NCI-H146 treated with DMSO at 0.1 percent for 48 hours (cell line): ENCODE data around the gene FAM184A.

Experiments used
- DNase-seq: peaks from one replicate; lab custom pipeline; 2025; ENCODE audit not compliant: unreplicated experiment; lab: John Stamatoyannopoulos, UW

Gene FAM184A

DNA sequence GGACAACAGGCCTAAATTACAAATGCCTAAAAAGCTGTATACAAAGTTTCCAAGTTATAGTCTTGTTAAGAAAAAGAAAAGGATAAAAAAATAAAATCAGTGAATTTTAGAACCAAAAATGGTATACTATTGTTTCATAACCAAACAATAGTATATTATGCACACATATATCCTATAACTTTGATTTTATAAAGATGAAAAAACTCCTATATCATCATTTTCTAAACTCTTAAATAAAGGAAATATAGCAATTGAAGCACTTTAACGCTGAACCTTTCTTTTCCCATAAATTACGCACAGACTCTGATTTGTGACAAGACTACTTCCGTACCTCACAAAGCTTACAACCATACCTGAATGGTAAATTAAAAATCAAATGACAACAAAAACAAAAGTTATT is 107.6 kb downstream of the FAM184A start:
- DNase-seq, result no peak

DNA sequence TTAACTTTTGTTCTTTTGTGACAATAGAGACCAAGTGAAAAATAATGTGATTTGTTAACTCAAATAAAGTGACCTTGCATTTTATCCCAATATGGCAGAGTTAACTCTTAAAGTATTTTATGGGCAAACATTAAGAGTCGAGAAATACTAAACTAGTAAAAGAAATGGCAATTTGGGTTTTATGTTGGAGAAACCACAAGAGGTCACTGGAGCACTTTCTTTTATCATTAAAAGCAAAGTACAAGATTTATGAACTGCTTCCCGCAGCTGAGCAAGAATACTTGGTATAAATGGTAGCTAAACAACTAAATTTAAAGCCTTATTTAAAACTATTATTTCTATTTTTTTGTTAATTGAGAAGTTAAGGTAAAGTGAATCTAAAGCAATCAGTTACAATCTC is 110.0 kb downstream of the FAM184A start:
- DNase-seq, result peak; percentile 9

DNA sequence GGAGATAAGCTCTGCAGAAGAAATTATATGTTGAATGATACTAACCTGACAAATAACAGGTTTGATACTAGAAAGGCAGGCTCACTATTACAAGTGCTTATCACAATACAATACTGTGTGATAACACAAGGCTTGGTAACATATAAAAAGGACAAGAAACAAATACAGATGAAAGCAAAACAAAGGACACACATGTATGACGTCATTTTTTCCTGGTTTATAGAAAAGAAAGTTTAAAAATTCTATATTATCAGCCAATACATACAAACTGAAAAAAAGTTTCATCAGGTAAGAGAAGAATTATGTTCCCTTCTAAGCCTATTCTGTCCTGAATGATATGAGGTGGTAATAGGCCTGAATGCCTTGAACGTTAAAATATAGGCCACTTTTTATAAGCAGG is 111.2 kb downstream of the FAM184A start:
- no peak for DNase-seq

DNA sequence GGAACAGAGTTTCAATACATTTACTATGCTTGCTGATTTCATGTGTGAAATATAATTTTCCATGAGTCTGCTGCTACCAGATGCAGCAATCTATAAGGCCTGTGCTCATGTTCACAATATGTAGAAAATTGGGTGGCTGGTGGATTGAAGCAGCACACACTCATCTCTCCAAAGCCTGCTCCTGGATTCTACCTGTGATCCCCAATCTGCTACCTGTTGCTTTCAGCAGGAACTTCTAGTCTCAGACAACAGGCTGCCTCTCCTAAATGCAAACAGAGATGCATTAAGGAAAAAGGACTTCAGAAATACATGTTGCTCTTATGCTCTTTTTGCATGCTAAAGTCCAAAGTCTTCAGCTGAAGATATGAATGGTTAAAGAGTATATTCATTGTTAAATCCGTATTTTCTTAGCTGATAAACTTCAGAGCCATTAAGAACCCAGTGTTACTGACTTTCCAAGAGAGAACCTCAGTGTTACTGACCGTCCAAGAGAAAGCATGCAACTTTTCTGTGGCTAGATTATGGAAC is 112.6 kb downstream of the FAM184A start:
- DNase-seq, result no peak

DNA sequence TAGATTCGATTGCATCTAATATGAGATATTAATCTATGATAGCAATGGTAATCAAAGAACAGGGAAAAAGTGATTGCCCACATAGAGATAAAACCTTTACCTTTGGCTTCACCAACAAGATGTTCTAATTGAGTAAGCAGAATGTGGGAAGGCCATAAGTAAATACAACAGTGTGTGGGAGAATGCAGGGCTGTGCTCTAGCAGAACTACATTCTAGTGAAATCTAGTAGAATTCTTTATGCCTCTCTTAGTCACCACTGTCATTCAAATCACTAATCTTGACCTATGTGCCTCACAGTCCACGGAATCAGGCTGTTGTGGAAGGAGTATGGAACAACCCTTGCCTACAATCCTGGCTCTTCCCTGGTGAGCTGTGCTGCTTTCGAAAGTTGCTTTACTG is 113.1 kb downstream of the FAM184A start:
- no peak for DNase-seq

DNA sequence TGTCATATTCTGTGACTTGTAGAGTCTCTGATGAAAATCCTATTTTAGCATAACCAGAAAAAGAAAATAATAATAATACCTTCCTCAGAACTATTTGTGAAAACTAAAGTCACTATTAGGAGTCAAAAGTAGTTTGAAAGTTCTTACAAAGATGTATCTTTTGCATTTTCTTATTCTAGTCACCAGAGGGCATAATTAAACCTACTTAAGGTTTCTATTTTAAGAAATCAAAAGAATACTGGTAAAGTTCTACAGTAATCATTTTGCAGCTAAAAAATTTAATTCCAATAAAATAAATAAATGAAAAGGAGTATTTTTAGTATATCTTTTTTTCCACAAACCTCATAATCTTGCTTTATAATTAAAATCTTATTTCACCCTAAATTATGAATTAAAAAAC is 115.5 kb downstream of the FAM184A start:
- no peak for DNase-seq

DNA sequence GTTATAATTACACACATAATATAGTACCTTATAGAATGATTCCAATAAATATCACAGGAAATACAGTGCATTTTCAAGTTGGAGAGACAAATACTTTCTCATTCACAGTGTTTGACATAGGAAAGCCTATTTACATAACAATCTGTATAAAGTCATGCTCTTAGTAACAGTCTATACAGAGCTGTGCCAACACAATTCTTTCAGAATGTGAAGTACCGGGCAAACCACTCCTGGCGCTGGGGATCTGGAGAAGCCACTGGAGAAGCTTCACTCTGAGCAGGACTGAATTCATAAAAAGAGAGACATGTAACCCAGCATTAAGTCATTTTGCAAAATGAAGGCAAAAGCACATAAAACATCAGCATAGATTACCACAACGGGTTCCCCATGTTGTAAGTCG is 118.6 kb downstream of the FAM184A start:
- no peak for DNase-seq

DNA sequence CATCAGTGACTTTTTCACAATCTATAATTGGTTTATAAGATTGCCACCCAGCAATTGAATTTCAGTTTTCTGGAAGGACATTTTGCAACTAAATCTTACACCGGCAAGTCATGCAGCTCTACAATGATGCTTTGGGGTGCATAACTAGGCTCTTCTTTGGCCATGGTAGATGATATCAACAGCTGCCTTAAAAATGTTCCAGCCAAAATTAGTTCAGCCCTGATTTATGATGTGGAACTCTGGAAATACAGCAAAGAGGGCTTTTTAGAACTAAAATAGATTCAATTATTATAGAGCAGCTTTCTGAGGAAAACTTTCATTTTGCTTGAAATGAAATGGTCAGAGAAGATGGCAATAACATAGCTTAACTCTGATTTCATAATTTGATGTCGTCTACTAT is 125.1 kb downstream of the FAM184A start:
- no peak for DNase-seq

DNA sequence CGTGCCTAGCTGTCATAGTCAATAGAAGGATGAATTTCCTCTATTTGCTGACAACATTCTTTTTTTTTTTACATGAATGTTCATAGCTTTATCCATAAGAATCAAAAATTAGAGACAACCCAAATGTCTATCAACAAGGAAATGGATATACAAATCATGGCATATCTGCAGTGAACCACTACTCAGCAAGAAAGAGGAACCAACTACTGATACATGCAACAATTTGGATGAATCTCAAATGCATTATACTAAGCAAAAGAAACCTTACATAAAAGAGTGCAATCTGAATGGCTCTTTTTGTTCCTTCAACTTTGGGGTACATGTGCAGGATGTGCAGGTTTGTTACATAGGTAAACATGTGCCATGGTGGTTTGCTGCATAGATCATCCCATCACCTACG is 125.8 kb downstream of the FAM184A start:
- no peak for DNase-seq

DNA sequence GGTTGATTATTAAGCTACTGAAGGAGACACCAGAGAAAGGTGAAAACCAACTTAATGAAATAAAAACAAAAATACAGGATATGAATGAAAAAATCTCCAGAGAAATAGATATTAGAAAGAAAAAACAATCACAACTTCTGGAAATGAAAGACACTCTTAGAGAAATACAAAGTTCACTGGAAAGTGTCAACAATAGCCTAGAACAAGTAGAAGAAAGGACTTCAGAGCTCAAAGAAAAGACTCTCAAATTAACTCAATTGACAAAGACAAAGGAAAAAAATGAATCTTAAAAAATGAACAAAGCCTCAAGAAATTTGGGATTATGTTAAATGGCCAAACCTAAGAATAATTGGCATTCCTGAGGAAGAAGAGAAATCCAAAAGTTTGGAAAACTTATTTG is 133.2 kb downstream of the FAM184A start:
- no peak for DNase-seq

DNA sequence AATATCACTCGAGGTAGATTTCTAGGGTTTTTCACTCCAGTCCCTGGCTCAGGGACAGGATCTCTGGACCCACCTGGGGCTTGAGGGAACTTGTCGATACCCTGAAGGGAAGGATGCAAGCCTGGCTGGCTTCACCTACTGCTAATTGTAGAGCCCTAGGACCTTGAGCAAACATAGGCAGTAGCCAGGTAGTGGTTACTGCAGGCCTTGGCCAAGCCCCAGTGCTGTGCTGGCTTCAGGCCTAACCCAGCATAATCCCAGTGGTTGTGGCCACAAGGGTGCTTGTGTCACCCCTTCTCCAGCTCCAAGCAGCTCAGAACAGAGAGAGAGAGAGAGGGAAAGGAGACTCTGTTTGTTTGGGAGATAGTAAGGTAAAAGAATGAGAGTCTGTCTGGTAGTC is 137.7 kb downstream of the FAM184A start:
- no peak for DNase-seq

DNA sequence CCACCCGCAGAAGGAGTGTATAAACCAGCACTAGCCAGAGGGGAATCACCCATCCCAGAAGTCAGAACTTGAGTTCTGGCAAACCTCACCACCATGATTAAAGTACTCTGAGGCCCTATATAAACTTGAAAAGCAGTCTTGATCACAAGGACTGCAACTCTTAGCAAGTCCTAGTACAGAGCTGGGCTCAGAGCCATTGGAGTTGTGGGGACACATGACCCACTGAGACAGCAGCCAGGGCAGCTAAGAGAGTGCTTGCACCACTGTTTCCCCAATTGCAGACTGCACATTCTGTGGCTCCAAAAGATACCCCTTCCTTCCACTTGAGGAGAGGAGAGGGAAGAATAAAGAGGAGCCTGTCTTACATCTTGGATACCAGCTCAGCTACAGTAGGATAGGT is 138.8 kb downstream of the FAM184A start:
- DNase-seq, result no peak

DNA sequence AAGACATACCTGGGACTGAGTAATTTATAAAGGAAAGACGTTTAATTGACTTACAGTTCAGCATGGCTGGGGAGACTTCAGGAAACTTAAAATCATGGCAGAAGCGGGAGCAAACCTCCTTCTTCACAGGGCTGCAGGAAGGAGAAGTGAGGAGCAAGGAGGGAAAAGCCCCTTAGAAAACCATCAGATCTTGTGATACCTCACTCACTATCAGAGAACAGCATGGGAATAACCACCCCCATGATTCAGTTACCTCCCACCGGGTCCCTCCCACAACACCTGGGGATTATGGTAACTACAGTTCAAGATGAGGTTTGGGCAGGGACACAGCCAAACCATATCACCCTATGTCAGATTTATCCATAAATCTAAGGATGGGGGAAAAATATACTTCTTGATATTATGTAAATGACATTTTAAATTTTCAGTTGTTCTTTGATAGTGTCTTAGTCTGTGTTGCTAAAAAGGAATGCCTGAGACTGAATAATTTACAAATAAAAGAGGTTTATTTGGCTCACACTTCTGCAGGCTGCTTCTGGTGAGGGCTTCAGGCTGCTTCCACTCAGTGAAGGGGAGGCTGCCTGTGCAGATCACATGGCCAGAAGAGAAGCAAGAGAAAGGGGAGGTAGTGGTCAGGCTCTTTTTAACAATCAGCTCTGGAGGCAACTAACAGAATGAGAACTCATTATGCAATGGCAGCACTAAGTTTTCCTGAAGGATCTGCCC is 142.3 kb downstream of the FAM184A start:
- no peak for DNase-seq

DNA sequence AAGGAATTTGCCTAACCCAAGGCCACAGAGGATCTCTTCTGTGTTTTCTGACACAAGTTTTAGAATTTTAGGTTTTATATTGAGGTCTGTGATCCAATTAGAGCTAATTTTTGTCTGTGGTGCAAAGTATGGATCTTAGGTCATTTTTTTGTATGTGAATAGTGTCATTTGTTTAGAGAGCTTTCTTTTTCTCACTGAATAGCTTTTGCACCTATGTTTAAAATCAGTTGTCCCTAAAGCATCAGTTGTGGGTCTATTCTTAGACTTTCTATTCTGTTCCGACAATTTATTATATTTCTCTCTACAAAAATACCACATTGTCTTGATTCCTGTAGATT is 143.2 kb downstream of the FAM184A start:
- no peak for DNase-seq

DNA sequence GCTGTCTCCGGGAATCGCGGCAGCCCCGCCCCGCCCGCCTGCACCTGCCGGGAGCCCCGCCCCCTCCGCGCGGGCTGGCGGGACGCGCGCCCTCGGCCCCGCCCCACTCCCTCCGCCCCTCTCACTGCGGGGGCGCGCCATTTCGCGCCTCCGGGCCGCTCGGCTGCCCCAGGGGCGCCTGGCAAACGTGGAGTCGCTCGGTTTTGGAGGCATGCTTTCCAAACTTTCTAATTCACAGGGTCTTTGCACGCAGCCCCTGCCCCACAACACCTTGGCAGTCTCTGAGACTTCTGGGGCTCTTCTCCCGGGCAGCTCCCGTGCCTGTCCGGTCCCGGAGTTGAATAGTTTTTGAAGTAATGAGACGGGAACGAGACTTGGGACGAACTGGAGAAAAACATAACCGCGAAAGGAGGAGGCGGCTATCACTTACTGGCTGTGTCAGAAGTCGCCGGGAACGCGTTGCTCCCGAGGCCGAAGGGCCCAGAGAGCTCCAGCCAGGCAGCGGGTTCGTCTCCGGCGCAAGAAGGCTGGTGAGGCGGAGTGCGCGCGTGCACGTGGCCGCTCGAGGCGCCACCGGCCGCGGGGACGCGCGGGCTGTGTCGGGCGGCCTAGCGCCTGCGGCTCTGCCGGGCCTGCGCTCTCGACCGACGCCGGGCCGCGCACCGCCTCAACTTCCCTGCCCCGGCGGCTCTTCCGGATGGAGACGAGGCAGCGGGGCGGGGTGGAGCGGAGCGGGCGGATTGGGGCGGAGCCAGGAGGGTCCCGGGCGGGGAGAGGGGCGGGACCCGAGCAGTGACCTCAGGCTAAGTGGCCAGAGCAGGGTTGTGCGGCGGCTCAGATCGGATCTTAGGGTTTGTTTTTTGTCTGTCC is 143.8 kb downstream of the FAM184A start, which contains the start of gene MCM9:
Gene MCM9, minus strand, starts transcription at position 699 of the 870 bp plus-strand sequence. CDS start 3,436 bp downstream, outside the sequence.
- peak; percentile 81 for DNase-seq

DNA sequence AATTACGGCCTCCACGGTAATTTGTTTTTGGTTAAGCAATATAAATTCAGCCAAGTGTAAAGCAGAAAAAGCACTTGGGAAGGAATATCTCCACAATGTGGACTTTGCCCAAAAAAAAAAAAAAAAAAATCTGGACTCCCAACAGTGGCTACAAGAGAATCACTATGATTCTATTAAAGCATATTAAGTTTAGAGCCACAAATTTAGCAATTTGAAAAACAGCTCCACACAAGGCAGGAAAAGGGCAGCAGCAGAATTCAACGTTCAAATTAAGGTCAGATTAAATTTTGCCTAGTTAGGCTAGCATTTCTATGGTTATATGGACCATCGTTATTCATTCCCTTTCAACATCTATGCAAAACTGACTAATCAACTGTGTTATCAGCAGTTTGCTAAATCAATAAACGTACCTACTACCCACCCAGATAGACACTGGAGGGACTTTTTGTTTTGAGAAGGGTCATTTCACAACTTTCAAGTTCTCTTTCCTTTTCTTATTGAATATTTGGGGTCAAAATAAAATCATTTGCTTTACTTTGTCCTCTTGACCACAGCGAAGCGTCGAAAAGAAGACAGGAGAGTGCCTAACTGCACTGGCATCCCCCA is 144.5 kb downstream of the FAM184A start:
- DNase-seq, result no peak

DNA sequence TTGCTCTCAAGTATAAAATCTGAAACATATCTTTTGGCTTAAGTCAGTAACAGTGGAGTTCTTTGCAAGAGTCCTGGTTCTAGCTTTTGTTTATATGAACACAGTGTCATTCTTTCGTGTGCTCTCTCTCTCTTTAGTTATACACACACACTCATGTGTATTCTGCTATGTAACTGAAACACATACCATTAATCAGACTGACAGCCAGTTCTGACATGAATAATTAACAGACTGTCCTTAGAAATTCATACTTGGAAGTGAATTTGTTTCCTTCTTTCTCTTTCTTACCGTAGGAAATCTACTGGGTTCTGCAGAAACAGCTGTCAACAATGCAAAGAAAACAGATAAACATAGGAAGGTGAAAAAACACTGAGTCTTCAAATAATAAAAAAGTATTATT is 146.0 kb downstream of the FAM184A start:
- DNase-seq, result no peak

DNA sequence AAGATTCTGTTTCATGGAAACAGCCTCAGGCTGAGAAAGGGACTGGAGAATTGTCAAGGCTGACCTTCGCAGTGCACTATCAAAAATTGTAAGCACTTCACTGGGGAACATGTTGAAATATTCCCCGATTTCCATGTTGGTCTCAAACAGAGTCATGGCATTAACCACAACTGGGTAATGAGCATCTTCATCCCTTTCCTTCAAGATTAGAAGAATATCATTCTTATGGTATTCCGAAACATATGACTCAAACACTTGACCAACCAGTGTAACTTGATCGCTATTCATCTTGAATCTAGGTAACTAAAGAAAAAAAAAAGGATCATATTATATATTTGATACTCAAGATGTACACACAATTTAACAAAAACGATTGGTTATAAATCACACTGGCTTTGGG is 147.0 kb downstream of the FAM184A start:
- DNase-seq, result no peak

DNA sequence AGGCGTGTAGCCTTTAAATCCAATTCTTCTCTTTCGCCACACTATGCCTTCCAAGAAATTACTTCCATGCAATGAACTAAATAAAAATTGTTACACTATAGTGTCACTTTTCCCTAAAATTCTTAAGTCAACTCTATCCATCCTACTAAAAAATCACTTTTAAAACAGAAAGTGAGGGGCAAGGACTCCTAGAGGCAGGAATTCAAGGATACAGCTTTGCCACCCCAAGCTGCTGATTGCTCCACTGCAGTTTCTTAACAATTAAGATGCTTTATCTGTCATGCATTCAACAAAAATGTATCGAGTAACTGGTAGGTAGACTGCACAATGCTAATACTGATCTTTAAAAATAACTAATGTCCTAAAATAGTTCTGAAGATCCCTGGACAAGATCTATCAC is 147.8 kb downstream of the FAM184A start:
- DNase-seq, result no peak

DNA sequence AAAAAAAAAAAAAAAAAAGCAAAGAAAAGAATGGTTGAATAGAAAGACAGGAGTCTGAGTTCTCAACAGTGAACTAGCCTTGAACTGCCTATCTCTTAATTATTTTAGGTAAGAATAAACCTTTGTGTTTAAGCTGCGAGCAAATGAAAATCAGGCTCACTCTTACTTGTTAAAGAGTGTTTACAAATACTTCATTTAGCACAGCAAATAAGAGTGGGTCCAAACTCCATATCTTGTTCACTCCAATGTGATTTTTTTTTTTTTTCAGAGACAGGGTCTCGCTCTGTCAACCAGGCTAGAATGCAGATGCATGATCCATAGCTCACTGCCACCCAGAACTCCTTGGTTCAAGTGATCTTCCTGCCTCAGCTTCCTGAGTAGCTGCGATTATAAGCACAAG is 155.4 kb downstream of the FAM184A start:
- DNase-seq, result no peak

DNA sequence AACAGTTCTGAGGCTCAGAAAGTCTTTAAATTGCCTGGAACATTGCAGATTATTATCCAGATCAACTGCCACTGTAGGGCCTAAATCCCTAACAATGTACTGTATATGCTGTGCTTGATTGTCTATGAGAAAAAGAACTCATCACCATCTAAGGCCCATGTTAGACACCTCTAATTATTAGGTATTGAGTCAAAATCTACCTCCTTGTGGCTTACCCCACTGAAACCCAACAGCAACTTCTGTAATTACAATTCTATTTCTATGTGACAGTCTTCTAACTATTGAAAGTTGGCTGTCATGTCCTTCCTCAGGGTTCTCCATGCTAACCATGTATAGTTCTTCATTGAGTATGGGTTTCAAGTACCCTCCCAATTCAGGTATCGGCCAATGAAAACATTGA is 157.4 kb downstream of the FAM184A start:
- DNase-seq, result no peak

DNA sequence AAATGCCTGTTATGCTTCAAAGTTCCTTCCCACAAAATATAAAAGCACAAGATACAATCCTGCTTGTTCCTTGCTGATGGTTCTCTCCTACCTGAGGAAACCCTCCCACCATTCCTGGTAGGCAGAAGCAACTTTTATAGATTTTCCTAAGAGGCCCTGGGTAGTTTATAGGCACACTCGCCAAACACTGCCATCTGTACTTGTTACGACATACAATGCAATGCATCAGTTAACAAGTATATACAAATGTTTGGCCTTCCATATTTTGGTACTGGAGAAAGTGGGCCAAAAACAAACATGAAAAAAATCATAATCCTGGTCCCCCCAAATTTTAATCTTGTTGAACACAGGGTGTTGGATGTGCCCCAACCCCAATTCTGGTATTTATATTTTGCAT is 160.1 kb downstream of the FAM184A start:
- DNase-seq, result no peak
